Activated CD8-positive, alpha-beta memory T cell treated with anti-CD3 and anti-CD28 coated beads, Interleukin-2, amount 50 U/mL, for 24 hours (primary cell): ENCODE data around the gene ASTN1.

Experiments used
- DNase-seq: peaks from one replicate; pipeline ENCODE4 v3.0.0-alpha.2; 2020; ENCODE audit errors: extremely low read depth

Gene ASTN1

GRCh38 chr1:177164380-177165068, at the start of gene ASTN1:
TSS of gene ASTN1 (minus strand) at chr1:177164712. CDS start at chr1:177164676, 36 bp downstream.
- DNase-seq = no peak

GRCh38 chr1:177211231-177211630, 46.7 kb upstream of the ASTN1 start:
- no peak for DNase-seq

- DNase-seq = no peak
Measured at GRCh38 chr1:177210071-177210470, 45.6 kb upstream of the ASTN1 start.

- no peak for DNase-seq
Measured at GRCh38 chr1:177209357-177209756, 44.8 kb upstream of the ASTN1 start.

GRCh38 chr1:177208920-177209319, 44.4 kb upstream of the ASTN1 start:
- no peak for DNase-seq

- no peak for DNase-seq
Measured at GRCh38 chr1:177206831-177207355, 42.4 kb upstream of the ASTN1 start.

GRCh38 chr1:177200290-177200689, 35.8 kb upstream of the ASTN1 start:
- no peak for DNase-seq

GRCh38 chr1:177198243-177198642, 33.7 kb upstream of the ASTN1 start:
- DNase-seq = no peak

GRCh38 chr1:177190308-177190970, 25.9 kb upstream of the ASTN1 start:
- no peak for DNase-seq

- no peak for DNase-seq
Measured at GRCh38 chr1:177186639-177187038, 22.1 kb upstream of the ASTN1 start.

GRCh38 chr1:177185209-177185608, 20.7 kb upstream of the ASTN1 start:
- DNase-seq = no peak

GRCh38 chr1:177183836-177184235, 19.3 kb upstream of the ASTN1 start:
- DNase-seq = no peak

GRCh38 chr1:177181631-177182291, 17.2 kb upstream of the ASTN1 start:
- DNase-seq = peak; percentile 0

GRCh38 chr1:177181280-177181630, 16.7 kb upstream of the ASTN1 start:
- DNase-seq = no peak

- no peak for DNase-seq
Measured at GRCh38 chr1:177174921-177175634, 10.6 kb upstream of the ASTN1 start.

- DNase-seq = no peak
Measured at GRCh38 chr1:177173976-177174375, 9.5 kb upstream of the ASTN1 start.

GRCh38 chr1:177172866-177173265, 8.4 kb upstream of the ASTN1 start:
- DNase-seq = no peak

GRCh38 chr1:177172272-177172671, 7.8 kb upstream of the ASTN1 start:
- DNase-seq = no peak

GRCh38 chr1:177171536-177172123, 7.1 kb upstream of the ASTN1 start:
- no peak for DNase-seq

- no peak for DNase-seq
Measured at GRCh38 chr1:177170756-177171535, 6.4 kb upstream of the ASTN1 start, which contains the start of gene BRINP2. TSS of gene BRINP2 (plus strand) at chr1:177170958. CDS start at chr1:177229877, 58,919 bp downstream.

GRCh38 chr1:177165069-177165439, 542 bp upstream of the ASTN1 start:
- DNase-seq = no peak
